Measurements from ENCODE around the gene ZNF471. TPM values are rescaled to one million over a fixed set of nuclear protein-coding genes. Genes with fewer than 3 reads are reported as not detected.

ZNF471 gene
- total RNA-seq: 6.2 TPM
- long read RNA-seq, full-length matches to known transcripts: 1 of 4 reads
- long read RNA-seq, partial matches to known transcripts: 0 of 4 reads
- long read RNA-seq, other reads (novel, unspliced or antisense): 3 of 4 reads

DNA sequence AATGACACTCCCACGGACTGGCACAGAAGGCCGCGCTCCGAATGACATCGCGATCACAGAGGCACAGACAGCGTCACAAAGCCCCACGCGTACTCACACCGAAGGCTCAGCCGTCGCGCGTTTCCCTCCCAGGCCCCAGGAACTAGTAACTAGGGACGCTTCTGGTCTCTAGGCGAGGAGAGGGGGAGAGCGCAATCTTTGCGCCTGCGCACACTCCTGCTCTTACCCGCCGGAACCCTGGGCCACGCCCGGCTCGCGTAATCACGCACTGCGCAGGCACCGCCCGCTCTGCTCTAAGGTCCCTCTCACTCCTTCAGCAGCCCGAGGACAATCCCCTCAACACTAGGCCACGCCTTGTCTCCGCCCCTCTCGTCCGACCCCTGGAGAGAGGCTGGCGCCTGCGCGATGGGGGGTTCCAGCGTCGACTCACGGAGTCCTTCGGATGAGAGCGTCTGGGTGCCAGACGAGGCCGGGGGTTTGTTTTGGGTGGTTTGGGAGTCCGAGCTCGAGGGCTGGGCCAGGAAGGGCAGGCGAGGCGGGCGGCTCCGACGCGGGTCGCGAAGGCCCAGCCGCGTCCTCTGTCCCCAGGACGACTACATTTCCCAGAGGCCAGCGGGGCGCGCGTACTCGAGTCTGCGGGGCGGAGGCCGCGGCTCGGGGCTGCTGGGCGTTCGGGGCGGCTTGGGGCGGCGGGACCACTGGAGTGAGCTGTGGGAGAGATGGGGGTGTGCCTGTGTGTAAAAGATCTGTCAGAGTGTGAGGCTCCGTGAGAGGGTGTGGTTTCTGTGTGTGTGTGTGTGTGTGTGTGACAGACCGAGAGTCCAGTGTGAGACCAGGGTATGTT is at the start of gene ZNF471:
TSS of gene ZNF471 (plus strand) at position 410 of the 844 bp plus-strand sequence. CDS start 3,717 bp downstream, outside the sequence.
- DNase-seq (ENCODE audit: low spot score): peak; percentile 97

DNA sequence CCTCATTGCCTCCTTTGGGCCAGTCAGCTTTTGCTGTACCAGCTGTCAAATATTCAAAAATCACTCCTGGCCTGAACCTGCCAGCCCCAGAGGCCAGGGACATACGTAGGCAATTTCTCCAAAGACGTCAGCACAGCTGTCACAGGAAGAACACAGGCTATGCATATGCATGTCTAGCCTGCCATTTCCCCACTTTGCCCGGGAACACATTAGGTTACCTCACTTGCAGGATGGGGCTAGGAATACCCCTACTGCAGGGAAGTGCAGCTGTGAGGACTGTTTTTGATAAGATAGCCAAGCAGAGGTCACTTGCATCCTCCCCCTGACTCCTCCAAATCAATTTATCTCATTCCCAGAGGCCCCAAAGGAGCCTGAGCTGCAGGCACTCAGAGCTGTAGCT is 33.3 kb upstream of the ZNF471 start:
- no peak for DNase-seq (ENCODE audit: low spot score)

DNA sequence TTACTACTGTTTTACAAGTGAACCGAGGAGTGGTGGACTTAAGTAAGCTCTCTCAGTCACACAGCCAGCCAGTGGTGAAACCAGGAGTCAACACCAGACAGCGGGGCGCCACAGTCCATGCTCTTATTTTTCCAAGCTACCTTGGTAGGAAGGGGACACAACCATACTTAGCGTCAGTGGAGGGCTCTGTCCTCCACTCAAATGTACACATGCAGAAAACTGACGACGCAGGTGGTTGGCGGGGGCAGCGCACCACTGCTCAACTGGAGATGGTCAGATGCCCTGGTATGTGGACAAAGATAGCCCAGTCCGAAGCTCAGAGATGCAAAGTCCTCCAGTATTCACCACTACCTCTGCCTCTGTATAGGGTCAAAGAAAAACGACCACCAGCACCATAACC is 31.6 kb upstream of the ZNF471 start:
- no peak for DNase-seq (ENCODE audit: low spot score)

DNA sequence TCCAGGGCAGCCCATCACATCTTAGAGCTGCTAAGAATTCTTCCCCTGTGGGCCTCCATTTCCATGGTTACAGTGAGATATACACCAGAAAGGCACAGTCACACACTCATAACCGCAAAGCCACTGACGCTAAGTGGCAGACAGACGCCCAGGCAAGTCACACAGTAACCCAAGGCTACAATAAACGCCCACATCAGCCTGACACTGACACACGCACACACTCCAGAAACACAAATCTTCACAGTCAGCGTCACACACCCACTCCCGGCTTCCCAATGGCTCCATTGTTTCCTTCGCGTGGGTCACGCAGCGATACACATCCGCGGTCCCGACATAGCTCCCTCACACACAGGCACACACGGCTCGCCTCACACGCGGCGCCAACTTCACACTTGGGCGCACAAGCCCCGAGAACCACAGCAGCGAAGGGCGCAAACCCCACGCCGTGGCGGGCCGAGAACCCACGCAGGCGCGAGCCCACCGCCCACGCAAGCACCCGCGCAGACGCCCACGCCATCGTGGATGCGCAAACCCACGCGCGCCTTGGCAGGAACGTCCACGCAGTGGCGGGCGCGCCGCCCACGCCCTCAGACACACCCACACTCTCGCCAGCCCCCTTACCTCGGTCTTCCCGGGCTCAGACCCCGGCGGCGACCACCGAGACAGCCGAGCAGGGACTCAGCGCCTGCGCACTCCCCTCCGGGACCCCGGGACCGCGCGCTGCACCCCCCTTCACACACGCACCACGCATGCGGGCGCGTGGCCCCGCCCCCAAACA is 30.8 kb upstream of the ZNF471 start, which contains the start of gene ZNF667:
TSS of gene ZNF667 (minus strand) at position 695 of the 778 bp plus-strand sequence. CDS start 14,975 bp downstream, outside the sequence.
- no peak for DNase-seq (ENCODE audit: low spot score)

DNA sequence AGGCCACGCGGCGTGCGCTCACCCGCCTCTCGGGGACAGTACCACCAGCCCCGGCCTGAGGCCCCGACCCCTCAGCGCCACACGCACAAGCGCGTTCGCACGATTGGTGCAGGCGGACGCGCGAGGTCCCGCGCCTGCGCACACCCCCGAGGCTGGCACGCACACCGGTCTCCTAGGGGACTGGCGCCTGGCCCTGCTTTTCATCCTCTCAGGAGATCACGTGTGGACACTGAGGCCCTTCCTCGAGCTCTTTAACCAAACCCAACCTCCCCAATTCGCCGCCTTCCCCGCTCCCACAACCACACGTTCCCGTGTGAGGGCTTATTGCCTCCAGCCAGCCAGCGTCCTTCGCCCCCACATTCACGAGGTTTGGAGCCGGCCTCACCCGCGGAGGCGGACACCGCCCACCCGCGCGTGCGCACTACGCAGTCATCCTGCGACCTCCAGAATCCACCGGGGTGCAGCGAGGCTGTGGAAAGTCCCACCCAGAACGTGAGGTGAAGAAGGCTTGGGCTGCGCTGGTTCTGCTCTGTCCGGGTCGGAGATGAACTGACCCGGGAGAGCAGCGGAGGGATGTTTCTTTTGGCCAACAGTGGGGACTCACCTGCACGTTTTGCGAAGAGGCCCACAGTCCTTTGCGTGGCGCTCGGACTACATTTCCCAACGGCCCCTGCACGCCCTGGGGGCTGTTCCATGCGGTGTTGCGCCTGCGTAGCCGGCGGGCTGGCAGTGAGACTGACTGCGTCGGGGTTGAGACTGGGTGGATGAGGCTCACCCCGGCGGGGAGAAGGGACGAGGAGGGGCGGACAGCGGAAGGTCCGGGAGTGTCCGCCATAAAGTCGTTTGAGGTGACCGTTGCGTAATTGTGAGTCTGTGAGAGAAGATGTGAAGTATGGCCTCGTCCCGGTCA is 30.0 kb upstream of the ZNF471 start:
- DNase-seq (ENCODE audit: low spot score): peak; percentile 93

DNA sequence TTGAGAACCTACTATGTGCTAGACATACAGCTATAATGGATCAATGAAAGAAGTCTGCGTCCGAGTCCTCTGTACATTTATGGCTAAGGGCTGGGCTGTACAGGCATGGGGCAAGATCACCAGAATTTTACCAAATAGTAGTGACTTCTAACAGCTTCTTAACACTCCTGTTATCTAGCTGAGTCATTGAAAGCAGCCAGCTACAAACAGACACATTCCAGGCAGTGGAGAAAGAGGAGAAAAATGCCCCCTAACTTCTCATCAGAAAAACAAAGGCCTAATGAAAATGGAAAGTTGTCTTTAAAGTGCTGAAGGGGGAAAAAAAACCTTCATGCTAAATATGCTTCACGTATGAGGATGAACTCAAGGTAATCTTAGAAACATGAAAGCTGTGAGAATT is 16.3 kb upstream of the ZNF471 start:
- no peak for DNase-seq (ENCODE audit: low spot score)

DNA sequence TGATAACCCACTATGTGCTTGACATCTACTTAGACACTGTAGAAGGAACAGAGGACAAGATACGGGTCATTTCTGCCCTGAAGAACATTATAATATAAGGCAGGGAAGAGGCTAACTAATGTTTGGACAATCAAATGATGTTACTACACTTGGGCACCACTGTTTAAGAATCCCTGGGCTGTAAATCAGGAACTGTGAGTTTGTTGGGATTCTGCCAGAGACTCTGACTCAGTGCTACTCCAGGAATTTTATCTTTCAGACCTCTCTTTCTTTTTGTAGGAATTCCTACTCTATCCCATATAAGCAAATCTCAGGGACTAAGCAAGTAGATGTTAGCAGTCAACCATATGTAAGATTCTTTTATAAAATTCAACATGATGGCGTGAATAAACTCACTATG is 3.1 kb upstream of the ZNF471 start:
- no peak for DNase-seq (ENCODE audit: low spot score)

DNA sequence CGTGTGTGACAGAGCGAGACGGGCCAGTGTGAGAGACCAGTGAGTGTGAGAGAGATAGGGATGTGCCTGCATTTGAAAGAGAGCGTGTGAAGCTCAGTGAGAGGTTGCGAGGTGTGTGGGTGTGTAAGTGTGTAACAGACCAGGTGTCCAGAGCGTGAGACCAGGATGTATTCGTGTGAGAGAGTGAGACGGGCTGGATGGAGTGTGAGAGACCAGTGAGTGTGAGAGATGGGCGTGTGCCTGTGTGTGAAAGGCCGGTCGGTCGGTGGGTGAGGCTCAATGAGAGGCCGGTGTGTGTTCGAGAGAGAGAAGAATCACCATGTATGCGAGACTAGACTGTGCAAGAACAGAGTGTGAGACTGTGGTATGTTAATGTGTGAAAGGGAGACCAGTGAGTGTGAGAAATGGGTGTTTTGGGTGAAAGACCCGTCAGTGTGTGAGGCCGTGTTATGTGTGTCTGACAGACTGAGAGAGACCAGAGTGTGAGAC is 679 bp downstream of the ZNF471 start:
- no peak for DNase-seq (ENCODE audit: low spot score)

DNA sequence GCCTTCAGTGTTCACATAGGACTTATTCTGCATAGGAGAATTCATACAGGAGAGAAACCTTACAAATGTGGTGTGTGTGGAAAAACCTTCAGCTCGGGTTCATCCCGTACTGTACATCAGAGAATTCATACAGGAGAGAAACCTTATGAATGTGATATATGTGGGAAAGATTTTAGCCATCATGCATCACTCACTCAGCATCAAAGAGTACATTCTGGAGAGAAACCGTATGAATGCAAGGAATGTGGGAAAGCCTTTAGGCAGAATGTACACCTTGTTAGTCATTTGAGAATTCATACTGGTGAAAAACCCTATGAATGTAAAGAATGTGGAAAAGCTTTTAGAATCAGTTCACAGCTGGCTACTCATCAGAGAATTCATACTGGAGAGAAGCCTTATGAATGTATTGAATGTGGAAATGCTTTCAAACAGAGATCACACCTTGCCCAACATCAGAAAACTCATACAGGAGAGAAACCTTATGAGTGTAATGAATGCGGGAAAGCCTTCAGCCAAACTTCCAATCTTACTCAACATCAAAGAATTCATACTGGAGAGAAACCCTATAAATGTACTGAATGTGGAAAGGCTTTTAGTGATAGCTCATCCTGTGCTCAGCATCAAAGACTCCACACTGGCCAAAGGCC is 17.7 kb downstream of the ZNF471 start:
- DNase-seq (ENCODE audit: low spot score): no peak

DNA sequence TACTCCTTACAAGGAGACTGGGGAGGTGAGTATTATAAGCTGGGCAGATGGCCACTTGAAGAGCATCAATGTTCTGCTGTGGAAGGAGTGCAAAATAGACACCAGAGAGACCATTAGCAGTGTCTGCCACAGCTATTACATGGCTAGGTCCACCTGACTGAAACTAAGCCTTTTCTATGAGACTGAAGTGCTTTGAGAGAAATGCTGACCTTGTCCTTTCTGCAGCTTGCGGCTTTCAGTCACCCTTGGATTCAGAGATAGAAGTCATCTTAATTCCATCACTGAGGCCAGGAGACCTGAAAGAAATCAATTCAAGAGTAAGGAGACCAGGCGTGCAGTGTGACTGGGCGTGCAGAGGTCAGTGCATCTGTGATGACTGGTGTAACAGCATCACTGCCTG is 29.8 kb downstream of the ZNF471 start:
- DNase-seq (ENCODE audit: low spot score): no peak

DNA sequence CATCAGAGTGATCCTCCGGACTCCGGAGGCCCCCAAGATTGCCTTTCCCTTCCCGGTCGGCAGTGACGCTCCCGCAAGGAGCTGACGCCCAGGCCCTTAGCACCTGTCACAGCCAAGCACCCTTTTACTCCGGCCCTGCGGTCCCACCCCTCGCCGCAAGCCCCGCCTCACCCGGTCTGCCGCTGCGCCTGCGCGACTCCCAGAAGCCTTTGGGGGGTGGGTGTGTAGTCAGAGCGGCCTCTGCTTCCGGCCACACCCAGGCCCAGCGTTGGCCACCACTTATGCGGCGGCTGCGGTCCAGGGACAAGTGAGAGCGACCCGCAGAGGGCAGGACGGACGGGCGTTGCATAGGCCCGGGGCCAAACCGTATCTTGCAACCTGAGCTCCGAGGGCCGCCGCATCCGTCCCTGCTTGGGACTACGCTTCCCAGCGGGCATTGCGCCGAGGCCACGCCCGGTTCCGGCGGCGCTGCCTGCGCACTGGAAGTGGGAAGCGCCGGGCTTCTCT is 30.7 kb downstream of the ZNF471 start:
- peak; percentile 94 for DNase-seq (ENCODE audit: low spot score)

DNA sequence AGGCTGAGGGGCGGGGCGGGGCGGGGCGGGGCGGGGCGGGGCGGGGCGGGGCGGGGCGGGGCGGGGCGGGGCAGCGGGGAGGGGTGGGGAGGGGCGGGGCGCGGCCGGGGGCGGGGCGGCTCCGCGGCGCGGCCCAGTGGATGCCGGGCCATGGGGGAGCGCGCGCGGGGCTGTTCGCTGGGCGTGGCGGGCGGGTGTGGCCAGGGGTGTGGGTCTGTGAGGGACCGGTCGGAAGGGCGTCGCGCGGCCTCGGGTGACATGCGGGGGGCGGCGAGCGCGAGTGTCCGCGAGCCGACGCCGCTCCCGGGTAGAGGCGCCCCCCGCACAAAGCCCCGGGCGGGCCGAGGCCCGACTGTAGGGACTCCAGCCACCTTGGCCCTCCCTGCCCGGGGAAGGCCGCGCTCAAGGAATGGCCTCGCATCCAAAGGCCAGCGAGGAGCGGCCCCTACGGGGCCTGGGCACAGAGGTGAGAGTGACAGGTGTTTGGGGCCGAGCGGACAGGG is 31.2 kb downstream of the ZNF471 start, which contains the start of gene ZFP28:
TSS of gene ZFP28 (plus strand) at position 188 of the 503 bp plus-strand sequence. CDS start at position 259, 71 bp downstream.
- DNase-seq (ENCODE audit: low spot score): no peak

DNA sequence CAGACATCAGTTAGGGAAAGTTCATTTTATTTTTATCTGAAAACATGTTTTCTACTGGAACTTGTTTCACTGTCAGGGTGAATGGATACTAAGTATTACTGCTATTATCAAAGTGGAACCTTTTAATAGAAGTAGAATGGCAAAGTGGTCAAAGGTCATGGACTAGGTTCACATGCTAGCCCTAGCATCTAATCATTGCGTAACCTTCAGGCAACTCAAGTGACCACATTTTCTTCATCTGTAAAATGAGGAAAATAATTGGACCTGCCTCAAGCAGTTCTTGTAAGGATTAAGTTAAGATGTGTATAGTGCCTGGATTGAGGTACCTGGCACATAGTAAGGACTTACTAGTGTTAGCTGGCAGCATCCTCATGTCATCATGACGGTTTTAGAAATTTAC is 36.1 kb downstream of the ZNF471 start:
- no peak for DNase-seq (ENCODE audit: low spot score)

DNA sequence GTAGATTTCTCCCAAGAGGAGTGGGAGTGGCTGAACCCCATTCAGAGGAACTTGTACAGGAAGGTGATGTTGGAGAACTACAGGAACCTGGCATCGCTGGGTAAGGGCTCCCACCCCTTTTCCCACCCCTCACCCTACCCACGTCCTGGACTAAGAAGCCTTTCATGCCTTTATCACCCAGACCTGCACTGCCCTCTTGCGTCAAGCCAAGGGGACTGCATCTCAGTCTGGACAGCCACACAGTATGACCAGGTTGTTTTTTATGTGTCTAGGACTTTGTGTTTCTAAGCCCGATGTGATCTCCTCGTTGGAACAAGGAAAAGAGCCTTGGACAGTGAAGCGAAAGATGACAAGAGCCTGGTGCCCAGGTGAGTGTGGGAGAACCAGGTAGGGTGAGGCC is 39.9 kb downstream of the ZNF471 start:
- no peak for DNase-seq (ENCODE audit: low spot score)

DNA sequence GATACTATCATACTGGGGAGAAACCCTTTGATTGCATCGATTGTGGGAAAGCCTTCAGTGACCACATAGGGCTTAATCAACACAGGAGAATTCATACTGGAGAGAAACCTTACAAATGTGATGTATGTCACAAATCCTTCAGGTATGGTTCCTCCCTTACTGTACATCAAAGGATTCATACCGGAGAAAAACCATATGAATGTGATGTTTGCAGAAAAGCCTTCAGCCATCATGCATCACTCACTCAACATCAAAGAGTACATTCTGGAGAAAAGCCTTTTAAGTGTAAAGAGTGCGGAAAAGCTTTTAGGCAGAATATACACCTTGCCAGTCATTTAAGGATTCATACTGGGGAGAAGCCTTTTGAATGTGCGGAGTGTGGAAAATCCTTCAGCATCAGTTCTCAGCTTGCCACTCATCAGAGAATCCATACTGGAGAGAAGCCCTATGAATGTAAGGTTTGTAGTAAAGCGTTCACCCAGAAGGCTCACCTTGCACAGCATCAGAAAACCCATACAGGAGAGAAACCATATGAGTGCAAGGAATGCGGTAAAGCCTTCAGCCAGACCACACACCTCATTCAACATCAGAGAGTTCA is 46.7 kb downstream of the ZNF471 start:
- DNase-seq (ENCODE audit: low spot score): no peak

DNA sequence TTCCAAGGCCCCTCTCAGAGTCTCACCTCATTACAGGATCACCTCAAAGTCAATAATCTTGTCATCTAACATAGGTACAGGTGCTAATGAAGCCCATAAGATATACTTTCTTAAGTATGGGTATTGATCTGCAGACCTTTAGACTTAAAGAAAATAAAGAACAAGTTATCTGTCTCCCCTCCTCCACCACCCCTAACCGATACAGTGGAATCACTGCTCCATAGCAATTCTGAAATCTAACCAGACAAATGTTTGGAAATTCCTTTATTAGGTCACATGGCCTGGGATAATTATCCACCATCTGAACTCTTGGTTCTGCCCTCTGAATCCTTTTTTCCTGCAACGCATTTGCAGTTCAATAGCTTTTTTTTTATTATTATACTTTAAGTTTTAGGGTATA is 55.1 kb downstream of the ZNF471 start:
- DNase-seq (ENCODE audit: low spot score): no peak

DNA sequence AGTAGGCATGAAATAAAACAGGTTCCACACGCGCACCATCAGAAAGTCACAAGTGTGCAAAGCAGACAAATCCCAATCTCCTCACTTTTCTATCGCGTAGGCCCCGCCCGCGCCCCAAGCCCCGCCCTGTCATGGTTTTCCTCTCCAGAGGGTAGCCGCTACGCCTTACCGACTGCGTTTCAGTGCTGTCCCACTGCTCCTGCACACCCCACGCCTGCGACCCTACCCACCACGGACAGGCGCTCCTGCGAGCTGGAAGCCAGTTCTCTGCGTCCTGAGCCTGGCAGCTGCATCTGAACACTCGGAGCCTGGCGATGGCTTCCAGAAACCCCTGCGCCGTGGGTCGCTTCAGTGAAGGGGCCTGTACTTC is 59.2 kb downstream of the ZNF471 start:
- DNase-seq (ENCODE audit: low spot score): peak; percentile 90

DNA sequence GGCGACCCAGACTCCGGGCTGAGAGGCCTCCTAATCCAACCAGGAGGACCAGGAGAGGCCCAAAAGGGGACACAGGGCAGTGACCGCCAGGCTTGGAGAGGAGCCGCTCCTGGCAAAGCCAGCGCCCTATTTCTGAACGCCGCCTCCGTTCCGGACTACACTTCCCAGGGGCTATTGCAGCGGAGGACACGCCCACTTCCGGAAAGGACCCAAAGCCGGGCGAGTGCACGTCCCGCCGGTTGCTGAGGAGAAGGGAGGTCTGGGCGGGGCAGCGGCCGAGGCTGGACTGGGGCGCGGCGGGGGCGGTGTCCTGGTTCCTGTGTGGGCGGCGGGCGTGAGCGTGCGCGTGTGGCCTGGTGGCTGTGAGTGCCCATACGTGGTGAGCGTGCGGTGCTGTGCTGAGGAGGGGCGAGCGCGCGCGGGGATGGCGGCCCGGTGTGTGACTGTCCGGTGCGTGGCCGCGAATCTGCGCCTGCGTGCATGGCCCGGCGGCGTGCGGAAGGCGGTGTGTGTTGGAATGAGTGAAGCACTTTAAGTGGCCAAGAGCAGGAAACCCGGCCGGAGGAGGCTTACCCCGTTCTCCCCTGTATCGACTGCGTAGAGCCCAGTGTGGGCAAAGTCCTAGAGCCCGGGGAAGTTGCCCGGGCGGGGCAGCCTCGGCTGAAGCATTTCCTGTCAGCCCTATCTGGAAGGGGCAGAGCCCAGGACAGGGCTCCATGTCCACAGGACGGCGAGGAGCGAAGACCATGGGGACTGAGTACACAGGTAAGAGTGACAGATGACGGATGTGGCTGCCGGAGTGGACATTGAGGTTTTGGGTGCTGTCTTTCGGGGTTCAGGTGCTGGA is 59.8 kb downstream of the ZNF471 start, which contains the start of gene ZNF470:
TSS of gene ZNF470 (plus strand) at position 195 of the 847 bp plus-strand sequence. CDS start 2,844 bp downstream, outside the sequence.
- DNase-seq (ENCODE audit: low spot score): peak; percentile 97

Data from mesenteric fat pad (tissue), 1 donor.